A204.1 (cell line): Measurements from ENCODE around the gene ACTRT2.

Experiments
- FAIRE-seq: peaks from 2 replicates; lab custom pipeline; 2012; peaks lifted over from hg19 to GRCh38; lab: Jason Lieb, UNC

The ACTRT2 gene

DNA sequence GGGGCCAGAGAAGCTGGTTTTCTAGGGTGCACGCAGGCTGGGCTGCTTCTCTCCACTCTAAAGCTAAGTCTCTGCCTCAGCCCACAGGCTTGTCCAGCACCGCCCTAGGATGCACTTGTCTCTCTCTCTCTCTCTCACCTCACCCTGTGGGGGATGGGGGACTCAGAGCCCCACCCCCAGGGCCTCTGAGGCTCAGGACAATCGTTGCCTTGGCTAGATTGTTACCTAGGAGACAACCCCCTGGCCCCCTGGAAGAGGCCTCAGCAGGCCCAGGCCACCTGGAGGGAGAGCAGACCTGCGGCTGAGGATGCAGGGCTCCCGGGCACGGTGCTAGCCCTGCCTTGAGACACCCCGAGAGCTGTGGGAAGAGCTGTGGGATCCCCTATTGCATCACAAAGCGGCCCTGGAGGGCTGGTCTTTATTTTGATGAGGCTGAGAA lies at the start of gene ACTRT2:
Gene ACTRT2, plus strand, starts transcription at position 235 of the 439 bp plus-strand sequence. CDS start 220 bp downstream, outside the sequence.
- FAIRE-seq = no peak

DNA sequence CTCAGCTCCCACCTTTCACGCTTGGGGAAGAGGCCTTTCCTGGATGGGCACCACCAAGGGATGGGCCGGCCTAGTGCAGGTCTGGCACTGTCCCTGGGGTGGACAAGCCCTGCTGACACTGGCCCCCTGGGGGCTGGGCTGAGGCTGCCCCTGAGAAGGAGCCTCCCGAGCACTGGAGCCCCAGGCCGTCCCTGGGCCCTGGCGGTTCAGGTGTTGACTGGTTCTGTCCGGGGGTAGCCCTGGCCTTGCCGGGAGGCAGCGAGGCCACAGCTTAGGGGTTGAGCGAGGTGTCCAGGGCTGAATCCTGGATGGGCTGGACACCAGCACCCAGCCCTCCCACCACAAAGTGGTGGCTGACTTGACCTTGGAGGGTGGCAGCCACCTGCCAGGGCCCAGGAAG lies 49.7 kb upstream of the ACTRT2 start:
- FAIRE-seq = no peak

DNA sequence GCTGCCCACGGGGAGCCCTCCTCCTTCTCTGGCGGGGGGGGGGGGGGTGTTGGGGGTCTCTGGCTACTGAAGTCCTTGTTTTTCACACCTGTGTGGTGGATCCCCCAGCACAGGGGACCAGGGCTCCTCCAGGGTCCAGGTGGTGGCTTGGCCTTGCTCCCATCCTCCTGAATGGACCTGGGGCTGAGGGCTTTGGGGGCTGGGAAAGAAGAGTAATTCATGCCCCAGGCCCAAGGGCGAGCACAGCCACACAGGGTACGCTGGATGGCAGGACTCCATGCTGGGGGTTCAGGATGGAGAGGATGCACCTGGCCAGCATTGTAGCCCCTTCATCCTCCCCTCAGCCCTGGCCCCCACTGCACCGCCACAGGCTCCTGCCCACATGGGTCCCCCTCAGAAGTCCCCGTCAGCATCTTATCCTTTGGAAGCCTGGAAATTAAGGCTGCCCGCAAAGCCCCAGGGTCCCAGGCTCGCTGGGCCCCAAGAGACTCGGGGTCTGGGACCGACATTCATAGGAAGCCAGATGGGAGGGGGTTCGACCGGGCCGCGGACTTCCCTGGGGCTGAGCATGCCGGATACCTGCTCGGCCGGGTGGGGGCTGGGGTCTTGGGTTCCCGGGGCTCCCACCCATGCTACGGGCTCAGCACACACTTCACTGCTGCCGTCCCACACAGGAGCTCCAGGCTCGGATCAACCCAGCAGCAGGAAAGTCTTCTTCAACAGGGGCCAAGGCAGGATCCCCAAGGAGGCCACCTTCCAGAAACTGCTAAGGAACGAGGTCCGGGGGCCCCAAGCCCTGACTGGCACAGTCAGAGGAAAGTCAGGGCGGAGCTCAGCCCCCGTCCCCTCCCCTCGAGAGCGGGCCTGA lies 49.0 kb upstream of the ACTRT2 start:
- no peak for FAIRE-seq

DNA sequence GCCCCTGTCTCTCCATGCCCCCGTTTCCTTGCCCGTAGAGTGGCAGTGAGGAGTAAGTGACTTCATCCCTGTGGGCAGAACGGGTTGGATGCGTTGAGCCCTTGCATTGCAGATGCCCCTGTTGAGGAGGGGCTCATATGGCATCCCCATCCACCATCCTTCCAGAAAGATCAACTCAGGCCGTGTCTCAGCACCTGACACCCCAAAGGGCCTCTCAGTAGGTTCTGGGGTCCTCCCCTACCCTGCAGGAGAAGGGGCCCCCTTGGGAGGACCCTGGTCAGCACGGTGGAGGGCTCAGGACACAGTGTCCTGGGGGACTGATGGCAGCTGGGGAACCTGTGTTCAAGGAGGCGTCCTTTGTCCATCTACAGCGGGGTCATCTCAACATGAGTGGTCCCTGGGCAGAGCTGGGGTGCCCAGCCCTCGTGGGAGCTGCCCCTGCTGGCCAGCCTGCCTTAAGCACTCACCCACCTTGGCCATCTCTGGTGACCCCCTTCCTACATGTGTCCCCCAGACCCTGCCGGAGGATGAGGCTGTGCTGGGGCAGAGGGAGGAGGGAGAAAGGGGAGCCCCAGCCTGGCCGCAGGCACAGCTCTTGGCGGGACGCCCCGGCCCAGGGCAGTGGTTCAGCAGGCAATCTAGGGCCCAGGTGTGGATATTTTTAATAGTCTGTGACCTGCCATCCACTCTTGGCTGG lies 48.2 kb upstream of the ACTRT2 start:
- no peak for FAIRE-seq

DNA sequence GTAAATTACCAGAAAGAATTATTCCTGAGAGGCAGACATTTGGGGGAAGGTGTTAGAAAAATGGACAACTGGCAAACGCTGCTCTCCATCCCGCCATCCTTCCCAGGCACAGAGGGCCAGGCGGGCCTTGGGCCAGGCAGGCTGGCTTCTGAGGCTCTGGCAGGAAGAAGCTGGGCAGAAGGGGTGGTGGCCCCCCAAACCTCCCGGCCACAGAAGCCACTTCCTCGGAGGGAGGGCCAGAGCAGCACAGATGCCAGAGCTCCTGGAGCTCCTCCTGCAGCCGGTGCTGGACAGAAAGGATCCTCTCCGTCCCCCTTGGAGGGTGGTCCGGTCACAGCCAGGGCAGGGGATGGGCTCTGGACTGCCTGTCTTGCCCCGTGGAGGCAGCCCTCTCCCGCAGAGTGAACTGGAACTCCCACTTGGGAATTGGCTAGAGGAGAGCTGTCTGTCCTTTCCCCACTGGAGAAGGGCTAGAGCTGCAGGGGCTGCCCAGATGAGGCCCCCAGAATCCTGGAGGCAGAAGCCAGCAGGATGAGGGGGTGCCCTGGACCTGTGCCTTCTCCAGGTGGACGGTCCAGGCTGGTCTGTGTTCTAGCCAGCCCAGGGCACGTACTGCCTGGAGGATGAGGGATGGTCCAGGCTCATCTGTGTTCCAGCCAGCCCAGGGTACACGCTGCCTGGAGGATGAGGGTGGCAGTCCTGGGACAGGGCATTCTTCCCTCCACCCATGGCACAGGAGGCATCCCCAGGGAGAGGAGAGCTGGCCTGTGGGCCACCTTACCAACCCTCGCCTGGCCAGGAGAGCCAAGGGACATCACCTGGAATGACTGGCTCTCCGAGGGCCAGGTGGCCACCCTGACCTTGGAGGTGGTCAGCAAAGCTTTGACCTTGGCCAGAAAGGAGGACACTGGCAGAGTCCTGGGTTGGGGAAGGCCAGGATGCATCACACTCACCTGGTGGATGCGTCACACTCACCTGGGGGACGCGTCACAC lies 47.4 kb upstream of the ACTRT2 start:
- FAIRE-seq = no peak

DNA sequence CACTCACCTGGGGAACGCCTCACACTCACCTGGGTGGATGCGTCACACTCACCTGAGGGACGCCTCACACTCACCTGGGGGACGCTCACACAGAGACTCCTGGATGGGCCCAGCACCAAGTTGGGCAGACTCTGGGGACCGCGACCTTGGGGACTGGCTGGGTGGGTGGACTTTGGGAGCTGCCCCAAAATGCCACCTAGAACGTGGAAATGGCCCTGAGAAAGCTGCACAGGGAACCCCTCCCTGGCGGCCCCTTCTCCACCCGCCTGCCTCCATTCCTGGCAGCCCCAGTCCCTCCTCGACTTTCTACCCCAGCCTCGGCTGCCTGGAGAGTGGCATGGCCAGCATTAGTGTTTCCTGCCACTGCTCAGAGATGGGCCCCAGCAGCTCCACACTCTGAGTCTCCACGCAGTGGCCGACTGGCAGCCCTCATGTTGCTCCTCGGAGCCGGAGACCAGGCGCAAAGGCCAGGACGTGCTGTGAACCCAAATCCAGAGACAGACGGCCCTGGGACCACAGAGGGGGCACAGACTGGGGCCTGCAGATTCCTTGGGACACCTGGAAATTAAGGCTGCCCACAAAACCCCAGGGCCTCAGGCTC lies 46.5 kb upstream of the ACTRT2 start:
- no peak for FAIRE-seq

DNA sequence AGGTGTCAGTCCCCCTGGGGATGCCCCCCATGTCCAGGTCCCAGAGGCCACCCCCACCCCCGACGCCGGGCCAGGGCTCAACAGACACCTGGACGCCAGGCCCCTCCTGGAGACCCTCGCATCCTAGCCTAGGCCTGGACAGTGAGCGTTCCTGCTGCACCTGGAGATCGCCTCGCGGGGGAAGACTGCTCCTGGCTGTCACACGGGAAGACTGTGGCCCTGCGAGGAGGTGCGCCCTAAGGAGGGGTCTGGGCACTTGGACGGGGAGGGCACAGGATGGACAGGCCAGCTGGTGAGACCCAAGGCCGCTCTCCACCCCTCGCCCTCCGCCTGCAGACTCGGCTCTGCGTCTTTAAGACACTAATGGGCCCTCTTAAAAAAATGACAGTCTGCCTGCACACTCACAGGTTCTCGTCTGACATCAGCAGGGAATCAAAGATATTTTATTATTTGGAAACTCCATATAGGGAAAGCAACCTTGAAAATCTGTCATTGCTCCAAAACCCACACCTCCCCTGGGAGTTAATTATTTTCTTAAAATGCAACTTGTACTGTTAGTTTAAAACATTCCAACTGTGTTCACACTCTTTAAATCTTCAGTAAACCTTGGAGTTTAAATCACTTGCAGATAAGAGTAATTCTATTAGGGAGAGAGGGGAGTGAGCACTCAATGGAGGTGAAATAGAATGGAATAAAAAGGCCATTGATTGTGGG lies 45.6 kb upstream of the ACTRT2 start:
- FAIRE-seq = no peak

DNA sequence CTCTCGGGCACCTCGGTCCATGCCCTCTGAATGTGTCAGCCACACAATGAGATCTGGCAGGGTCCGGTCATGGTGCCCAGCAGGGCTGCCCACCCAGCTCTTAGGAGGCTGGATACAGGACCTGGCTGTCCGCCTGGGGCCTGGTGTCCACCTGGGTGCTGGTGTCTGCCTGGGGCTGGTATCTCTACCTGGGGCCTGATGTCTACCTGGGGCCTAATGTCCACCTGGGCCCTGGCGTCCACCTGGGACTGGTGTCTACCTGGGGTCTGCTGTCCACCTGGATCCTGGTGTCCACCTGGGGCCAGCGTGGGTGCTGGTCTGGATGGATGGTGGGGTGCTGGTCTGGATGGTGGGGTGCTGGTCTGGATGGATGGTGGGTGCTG lies 45.1 kb upstream of the ACTRT2 start:
- no peak for FAIRE-seq

DNA sequence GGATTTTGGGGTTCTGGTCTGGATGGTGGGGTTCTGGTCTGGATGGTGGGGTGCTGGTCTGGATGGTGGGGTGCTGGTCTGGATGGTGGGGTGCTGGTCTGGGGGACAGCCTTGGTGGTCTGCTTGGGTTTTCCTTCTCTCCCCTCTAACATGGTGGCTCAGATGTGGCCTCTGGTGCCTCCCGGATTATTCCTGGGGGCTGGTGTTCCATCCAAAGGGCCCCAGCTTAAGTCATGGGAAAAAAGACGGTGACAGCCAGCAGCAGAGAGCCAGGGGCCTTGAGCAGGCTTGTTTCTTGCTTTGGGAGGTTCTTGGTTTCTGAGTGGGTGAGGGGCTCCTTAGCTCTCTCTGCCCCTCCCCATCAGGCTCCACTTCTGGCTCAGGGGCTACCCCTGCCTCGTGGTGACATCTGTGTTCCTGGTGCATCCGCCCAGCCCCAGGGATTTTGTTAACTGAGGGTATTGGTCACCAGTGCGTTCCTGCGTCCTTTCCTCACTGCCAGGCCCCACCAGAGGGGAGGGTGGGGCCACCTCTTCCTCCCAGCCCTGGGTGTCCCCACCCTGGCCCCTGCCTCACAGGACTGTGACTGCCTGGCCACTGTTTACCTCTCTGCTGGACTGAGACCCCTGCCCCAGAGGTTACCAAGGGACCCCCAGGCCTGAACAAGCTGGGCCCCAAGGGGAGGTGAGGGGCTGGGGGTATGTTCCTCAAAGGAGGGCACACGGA lies 43.2 kb upstream of the ACTRT2 start:
- FAIRE-seq = no peak

DNA sequence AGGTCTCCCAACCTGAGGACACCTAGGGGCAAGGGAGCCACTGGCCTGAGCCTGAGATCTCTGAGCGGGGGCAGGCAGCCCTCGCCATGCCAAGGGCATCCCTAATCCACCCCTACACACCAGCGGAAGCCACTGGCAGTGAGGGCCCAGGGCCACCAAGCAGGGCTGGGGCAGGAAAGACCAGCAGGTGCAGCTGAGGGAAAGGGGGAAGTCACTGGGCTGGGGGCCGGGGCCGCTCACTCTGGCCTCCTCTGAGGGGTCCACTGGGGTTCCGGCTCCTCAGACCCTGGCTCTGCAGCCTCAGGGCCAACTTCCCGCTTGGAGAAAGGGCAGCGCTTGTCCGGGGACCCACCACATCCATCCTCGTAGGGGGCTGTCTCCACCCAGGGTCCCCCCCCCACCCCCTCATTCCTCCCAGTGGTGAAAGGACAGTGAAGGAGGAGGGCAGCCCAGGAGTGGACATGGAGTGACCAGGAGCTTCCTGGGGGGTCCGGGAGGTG lies 42.5 kb upstream of the ACTRT2 start:
- no peak for FAIRE-seq

DNA sequence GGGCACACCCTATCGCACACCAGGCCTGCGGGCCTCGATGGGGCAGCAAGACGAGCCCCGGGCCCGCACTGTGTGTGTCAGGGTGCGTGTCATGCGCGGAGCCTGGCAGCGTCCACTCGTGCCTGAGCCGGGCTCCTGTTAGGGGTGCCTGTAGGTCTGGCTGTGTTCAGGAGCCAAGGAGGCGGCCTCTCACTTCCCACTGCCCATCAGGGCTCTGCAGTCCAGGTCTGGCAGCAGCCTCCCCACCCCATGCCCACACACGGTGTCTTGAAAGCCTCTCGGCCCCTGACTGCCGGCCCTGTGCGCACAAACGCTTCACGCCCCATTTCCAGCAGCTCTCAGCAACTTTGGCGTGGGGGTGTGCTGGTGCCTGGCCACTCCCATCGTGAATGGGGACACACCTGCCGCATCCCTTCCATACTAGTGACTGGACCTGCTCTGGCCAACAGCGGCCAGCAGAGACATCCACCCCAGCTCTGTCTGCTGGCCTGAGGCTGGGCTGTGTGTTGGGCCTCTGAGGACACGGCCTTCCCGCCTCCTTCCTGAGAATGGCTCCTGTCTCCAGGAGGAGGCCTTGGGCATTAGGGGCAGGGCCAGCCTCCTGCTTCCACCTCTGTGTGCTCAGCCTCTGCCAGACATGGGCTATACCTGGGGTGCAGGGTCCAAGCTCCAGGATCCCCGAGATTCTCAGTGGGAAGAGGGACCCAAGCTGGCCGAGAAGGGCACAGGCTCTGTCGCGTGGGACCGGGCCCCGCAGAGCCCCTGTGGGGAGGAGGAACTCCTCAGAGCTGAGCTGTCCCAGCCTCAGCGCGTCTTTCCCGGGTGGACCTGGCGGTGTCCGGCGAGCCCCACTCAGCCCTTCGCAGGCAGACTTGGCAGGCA lies 41.8 kb upstream of the ACTRT2 start:
- FAIRE-seq = no peak

DNA sequence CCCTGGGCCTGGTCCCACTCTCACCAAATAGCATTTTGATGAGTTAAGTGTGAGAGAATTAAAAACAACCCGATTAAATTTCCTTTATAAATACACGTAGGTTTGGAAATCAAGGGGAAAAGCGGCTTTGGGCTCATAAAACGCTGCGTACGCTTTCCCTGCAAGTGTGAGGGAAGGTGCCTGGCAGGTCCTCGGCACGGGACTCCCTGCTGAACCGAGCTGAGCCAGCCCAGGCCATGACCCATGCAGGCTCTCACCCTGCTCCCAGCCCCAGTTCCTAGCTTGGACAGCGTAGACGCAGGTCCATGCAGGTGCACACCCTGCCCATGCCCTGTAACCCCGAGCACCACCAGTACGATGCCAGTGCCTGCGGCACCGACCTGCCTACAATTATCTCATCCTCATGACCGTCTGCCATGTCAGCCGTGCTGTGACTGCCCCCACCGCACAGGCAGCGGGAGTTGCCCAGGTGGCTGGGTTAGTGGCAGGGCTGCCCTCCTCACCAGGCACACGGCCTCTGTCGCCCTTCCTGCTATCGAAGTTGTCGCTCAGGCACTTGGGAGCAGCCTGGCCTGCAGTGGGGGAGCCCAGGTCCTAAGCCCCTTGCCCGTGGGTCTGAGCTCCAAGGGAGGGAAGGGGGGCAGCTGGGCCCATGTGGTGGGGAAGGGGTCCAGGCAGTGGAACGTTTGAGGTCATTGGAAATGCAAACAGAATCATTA lies 41.0 kb upstream of the ACTRT2 start:
- FAIRE-seq = no peak

DNA sequence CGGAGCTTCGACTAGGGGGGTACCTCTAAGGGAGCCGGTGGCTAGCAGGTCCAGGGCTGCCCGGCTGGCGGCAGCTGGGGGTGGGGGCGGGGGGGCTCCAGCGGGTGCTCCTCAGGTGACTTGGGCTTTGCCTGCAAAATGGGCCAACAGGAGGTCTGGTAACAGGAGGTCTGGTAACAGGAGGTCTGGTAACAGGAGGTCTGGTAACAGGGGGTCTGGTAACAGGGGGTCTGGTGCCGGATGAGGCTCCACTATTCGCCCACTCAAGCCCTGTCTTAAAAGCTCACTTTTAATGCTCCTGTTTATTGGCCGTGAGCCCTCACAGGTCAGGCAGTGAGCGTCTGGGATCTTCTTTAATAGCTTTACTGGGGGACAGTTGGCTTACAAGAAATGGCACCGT lies 40.4 kb upstream of the ACTRT2 start:
- no peak for FAIRE-seq

DNA sequence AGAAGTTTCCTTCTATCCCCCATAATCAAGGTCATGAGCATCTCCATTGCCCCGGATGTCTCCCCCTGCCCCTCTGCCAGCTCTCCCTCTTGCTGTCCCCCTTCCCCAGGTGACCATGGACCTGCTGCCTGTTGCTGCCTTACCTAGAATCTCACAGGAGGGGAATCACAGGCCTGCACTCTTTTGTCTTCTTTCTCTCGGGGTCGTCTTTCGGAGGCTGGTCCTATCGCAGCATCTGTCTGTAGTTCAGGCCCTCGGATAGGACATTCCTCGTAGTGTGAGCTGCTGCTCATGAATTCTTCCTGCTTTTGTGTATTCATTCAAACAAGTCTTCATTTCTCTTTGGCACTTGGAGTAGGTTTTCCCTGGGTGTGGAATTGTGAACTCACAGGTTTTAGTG lies 39.9 kb upstream of the ACTRT2 start:
- no peak for FAIRE-seq

DNA sequence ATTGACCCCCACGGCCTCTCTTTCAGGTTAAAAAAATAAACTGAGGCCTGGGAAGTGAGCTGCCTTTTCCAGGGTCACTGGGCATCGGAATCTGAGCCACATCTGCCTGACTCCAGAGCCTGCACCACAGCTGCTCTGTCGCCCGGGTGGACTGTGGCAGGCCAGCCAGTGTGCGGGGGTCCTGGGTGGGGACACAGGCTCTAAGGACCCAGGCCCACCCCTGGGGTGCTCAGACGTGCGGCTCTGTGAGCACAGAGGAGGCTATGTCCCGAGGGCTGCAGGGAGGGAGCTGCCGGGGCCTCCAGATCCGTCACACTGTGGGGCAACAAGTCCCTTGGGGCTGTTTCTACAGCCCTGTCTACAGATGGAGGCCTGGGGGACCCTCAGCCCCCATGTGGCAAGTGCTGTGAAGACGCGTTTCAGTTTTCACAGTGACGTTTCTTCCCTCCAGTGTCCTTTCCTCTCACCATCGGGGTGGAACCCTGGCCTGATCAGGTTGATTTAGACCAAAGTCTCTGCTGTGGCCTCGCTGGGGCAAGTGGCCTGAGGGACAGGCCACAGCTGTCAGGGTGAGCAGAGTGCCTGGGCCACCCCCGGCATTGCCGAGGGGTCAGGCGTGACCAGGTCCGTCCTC lies 39.2 kb upstream of the ACTRT2 start:
- no peak for FAIRE-seq

DNA sequence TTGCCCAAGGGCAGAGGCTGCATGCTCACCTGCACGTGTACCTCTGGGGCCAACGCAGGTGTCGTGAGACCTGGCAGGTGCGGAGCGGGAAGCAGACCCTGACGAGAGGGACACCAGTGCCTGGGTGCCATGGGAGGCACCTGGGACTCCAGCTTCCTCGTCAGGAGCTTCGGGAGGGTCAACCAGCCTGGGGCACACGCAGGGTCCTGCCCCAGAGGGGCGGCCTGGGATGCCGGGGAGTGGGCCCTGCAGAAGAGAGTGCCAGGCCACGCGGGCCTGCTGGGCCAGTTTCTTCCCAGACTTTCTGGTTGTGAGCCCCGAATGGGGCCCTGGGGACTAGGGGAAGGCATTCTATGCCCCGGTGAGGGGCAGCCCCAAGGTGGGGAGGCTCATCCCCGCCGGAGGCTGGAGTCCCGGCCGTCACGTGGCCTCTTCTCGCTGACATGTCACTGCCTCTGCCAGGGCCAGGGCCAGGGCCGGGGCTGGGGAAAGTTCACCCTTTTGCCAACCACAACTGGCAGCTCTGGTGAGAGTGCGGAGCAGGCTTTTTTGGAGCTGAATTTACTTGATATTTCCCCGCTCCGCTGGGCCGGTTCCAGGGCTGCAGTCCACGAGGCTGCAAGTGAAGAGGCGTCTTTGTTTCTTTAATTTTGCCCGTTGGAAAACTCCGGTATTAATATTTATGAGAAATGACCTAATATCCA lies 38.5 kb upstream of the ACTRT2 start:
- FAIRE-seq = no peak

DNA sequence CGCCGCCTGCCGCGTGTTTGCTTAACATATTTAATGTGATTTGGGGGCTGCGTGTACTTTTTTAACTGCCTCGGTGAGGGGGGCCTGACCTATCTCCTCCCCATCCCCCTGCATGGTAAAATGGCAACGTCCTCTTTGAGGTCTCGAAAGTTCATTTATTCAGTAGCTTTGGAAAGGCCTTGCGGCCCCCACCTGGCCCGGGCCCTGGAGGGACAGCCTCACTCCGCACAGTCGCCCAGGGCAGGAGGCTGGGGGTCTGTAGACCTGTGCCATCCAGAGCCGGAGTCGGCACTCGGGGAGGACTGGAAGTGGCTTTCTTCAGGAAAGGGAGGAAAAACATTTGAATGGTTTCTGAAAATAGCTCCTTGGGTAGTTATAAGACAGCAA lies 38.0 kb upstream of the ACTRT2 start:
- FAIRE-seq = no peak
